ENCODE results near the gene NR6A1. TPM values are rescaled to one million over a fixed set of nuclear protein-coding genes. Genes with fewer than 3 reads are reported as not detected.
A peak's percentile ranks its signal among the peaks of the same experiment; 100 is the strongest.

The NR6A1 gene
- total RNA-seq, 1 experiment from 2014 or later = 164 TPM

GRCh38 chr9:124590889-124591641 lies 180.0 kb downstream of the NR6A1 start:
- Mint-ChIP-seq H3K27ac (peak overlapping the region; percentile 80; the same call in 1 of the 2 replicates), H3K4me3 (0 out of 2 replicates have a peak overlapping the region, but pooled peaks have one; percentile 1), H3K36me3 (peaks cover under 1% of the 10 kb centered on the region; the same call in 1 of the 2 replicates), H3K27me3 (ENCODE audit: low read depth) (no peaks in the 10 kb centered on the region), H3K9me3 (peaks cover 1% of the 10 kb centered on the region; the same call in 1 of the 2 replicates), H3K4me1 (peaks cover 79% of the 10 kb centered on the region)
- no peak for ATAC-seq
- ChIA-PET POLR2A (interaction anchor here (0.5 kb wide), 1 partner anchor 38 kb away, joined by 3 read pairs; no protein-coding TSS in a partner anchor), CTCF (interaction anchor here (0.9 to 1.8 kb wide), 4 partner anchors 26 to 262 kb away, joined by 3 to 8 read pairs (median 5); no protein-coding TSS in a partner anchor)
- no peak for DNase-seq (ENCODE audit: low spot score)
- no peak for TF ChIP-seq ERG (CRISPR knock-in tag; IDR thresholded peaks at IDR 0.05)
- TF ChIP-seq ZNF121 (CRISPR knock-in tag; IDR thresholded peaks at IDR 0.05) = no peak
- no peak for TF ChIP-seq RELA (CRISPR knock-in tag; IDR thresholded peaks at IDR 0.05; ENCODE audit: borderline replicate concordance)
- TF ChIP-seq JAZF1 (CRISPR knock-in tag; IDR thresholded peaks at IDR 0.05) = no peak
- TF ChIP-seq MXD4 (CRISPR knock-in tag; IDR thresholded peaks at IDR 0.05; ENCODE audit: borderline replicate concordance) = no peak

DNA sequence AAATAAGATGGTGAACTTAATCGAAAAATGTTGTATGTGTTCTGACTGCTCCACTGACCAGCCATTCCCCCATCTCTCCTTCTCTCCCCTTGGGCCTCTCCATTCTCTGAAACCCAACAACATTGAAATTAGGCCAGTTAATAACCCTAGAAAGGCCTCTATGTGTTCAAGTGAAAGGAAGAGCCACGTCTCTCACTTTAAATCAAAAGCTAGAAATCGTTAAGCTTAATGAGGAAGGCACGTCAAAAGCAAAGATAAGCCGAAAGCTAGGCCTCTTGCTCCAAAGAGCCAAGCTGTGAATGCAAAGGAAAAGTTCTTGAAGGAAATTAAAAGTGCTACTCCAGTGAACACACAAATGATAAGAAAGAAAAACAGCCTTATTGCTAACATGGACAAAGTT lies 186.5 kb downstream of the NR6A1 start:
- no peak for DNase-seq (ENCODE audit: low spot score)
- ChIA-PET CTCF (interaction anchor here (0.7 to 1.5 kb wide), 3 partner anchors 32 to 48 kb away, joined by 3 to 7 read pairs (median 4); no protein-coding TSS in a partner anchor), POLR2A (no interaction called here)
- peaks cover 10% of the 10 kb centered on the region for H3K9me3 Mint-ChIP-seq
- no peaks in the 10 kb centered on the region for H3K27me3 Mint-ChIP-seq (ENCODE audit: low read depth)
- H3K4me1 Mint-ChIP-seq = peaks cover 46% of the 10 kb centered on the region
- H3K27ac Mint-ChIP-seq = peak overlapping the region; percentile 46
- no peak for ATAC-seq
- peaks cover 11% of the 10 kb centered on the region for H3K36me3 Mint-ChIP-seq
- H3K4me3 Mint-ChIP-seq = no peak overlapping the region
- TF ChIP-seq ZBTB21 (CRISPR knock-in tag; IDR thresholded peaks at IDR 0.05; ENCODE audit: borderline replicate concordance) = no peak
- TF ChIP-seq, protein P1, sequence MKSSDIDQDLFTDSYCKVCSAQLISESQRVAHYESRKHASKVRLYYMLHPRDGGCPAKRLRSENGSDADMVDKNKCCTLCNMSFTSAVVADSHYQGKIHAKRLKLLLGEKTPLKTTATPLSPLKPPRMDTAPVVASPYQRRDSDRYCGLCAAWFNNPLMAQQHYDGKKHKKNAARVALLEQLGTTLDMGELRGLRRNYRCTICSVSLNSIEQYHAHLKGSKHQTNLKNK (CRISPR knock-in tag; IDR thresholded peaks at IDR 0.05) = no peak
- no peak for TF ChIP-seq GABPB1 (CRISPR knock-in tag; IDR thresholded peaks at IDR 0.05)
- TF ChIP-seq KAT7 (CRISPR knock-in tag; IDR thresholded peaks at IDR 0.05; ENCODE audit: borderline replicate concordance) = no peak
- TF ChIP-seq, protein P2, sequence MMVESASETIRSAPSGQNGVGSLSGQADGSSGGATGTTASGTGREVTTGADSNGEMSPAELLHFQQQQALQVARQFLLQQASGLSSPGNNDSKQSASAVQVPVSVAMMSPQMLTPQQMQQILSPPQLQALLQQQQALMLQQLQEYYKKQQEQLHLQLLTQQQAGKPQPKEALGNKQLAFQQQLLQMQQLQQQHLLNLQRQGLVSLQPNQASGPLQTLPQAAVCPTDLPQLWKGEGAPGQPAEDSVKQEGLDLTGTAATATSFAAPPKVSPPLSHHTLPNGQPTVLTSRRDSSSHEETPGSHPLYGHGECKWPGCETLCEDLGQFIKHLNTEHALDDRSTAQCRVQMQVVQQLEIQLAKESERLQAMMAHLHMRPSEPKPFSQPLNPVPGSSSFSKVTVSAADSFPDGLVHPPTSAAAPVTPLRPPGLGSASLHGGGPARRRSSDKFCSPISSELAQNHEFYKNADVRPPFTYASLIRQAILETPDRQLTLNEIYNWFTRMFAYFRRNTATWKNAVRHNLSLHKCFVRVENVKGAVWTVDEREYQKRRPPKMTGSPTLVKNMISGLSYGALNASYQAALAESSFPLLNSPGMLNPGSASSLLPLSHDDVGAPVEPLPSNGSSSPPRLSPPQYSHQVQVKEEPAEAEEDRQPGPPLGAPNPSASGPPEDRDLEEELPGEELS (CRISPR knock-in tag; IDR thresholded peaks at IDR 0.05) = no peak
- no peak for TF ChIP-seq JUN (CRISPR knock-in tag; IDR thresholded peaks at IDR 0.05)
- no peak for TF ChIP-seq CTCF (IDR thresholded peaks at IDR 0.05)
- TF ChIP-seq FOXJ3 (CRISPR knock-in tag; IDR thresholded peaks at IDR 0.05; ENCODE audit: borderline replicate concordance) = no peak
- no peak for TF ChIP-seq STAT6 (CRISPR knock-in tag; conservative IDR thresholded peaks at IDR 0.05; ENCODE audit: low read depth)
- no peak for TF ChIP-seq TCF7 (CRISPR knock-in tag; IDR thresholded peaks at IDR 0.05; ENCODE audit: low read depth)
- TF ChIP-seq, protein P3, sequence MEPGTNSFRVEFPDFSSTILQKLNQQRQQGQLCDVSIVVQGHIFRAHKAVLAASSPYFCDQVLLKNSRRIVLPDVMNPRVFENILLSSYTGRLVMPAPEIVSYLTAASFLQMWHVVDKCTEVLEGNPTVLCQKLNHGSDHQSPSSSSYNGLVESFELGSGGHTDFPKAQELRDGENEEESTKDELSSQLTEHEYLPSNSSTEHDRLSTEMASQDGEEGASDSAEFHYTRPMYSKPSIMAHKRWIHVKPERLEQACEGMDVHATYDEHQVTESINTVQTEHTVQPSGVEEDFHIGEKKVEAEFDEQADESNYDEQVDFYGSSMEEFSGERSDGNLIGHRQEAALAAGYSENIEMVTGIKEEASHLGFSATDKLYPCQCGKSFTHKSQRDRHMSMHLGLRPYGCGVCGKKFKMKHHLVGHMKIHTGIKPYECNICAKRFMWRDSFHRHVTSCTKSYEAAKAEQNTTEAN (CRISPR knock-in tag; IDR thresholded peaks at IDR 0.05) = no peak
- no peak for TF ChIP-seq USF1 (CRISPR knock-in tag; IDR thresholded peaks at IDR 0.05)
- no peak for TF ChIP-seq ATF6 (CRISPR knock-in tag; IDR thresholded peaks at IDR 0.05)
- TF ChIP-seq ATF1 (CRISPR knock-in tag; IDR thresholded peaks at IDR 0.05) = no peak

Measured in WTC11 (cell line).